GM23248 (cell line): ENCODE measurements around the gene VASP. TPM values are rescaled to one million over a fixed set of nuclear protein-coding genes. Genes with fewer than 3 reads are reported as not detected.

ENCODE experiments used
- DNase-seq: peaks from one replicate; pipeline ENCODE4 v3.0.0-alpha.2; 2015
- H2AFZ ChIP-seq: fragments of 200-600 bp; sonication (generic); 2 replicates; pipeline ENCODE4 v1.6.1; 2016; ENCODE audit warnings: antibody characterized with exemption
- H3F3A ChIP-seq: fragments of 200-600 bp; sonication (generic); 2 replicates; pipeline ENCODE4 v1.6.1; 2016; ENCODE audit warnings: mild to moderate bottlenecking, antibody characterized with exemption, mixed run types; ENCODE audit not compliant: insufficient read depth
- H3K27ac ChIP-seq: fragments of 200-600 bp; sonication (generic); 2 replicates; pipeline ENCODE4 v1.5.1; 2016; ENCODE audit warnings: mild to moderate bottlenecking
- H3K27me3 ChIP-seq: fragments of 200-600 bp; sonication (generic); replicated peaks from 2 replicates; pipeline ENCODE4 v1.6.1; 2016; ENCODE audit warnings: mild to moderate bottlenecking; ENCODE audit not compliant: insufficient read depth
- H3K36me3 ChIP-seq: fragments of 200-600 bp; sonication (generic); 2 replicates; pipeline ENCODE4 v1.6.1; 2016; ENCODE audit warnings: low read depth, mild to moderate bottlenecking
- H3K4me1 ChIP-seq: fragments of 200-600 bp; sonication (generic); 2 replicates; pipeline ENCODE4 v1.6.1; 2016; ENCODE audit warnings: mild to moderate bottlenecking; ENCODE audit not compliant: insufficient read depth
- H3K4me2 ChIP-seq: fragments of 200-600 bp; sonication (generic); one replicate; pipeline ENCODE4 v1.6.1; 2016; ENCODE audit warnings: mild to moderate bottlenecking; ENCODE audit not compliant: unreplicated experiment
- H3K4me3 ChIP-seq: fragments of 200-600 bp; sonication (generic); 2 replicates; pipeline ENCODE4 v1.5.1; 2016; ENCODE audit warnings: mild to moderate bottlenecking
- H3K79me2 ChIP-seq: fragments of 200-600 bp; sonication (generic); 2 replicates; pipeline ENCODE4 v1.6.1; 2016; ENCODE audit warnings: mild to moderate bottlenecking; ENCODE audit not compliant: insufficient read depth
- H3K9ac ChIP-seq: fragments of 200-600 bp; sonication (generic); 2 replicates; pipeline ENCODE4 v1.6.1; 2016; ENCODE audit warnings: mild to moderate bottlenecking
- H3K9me2 ChIP-seq: fragments of 200-600 bp; sonication (generic); 2 replicates; pipeline ENCODE4 v1.6.1; 2016; ENCODE audit warnings: mixed run types, mild to moderate bottlenecking, moderate library complexity; ENCODE audit not compliant: insufficient read depth
- H3K9me3 ChIP-seq: fragments of 200-600 bp; sonication (generic); one replicate; pipeline ENCODE4 v1.6.1; 2017; ENCODE audit warnings: low read depth
- H4K20me1 ChIP-seq: fragments of 200-600 bp; sonication (generic); 2 replicates; pipeline ENCODE4 v1.6.0; 2016; ENCODE audit not compliant: insufficient read depth
- EZH2 ChIP-seq: fragments of 200-600 bp; sonication (generic); IDR thresholded peaks from 2 replicates; pipeline ENCODE4 v1.6.1; 2018; ENCODE audit warnings: antibody characterized with exemption, mild to moderate bottlenecking; ENCODE audit not compliant: insufficient read depth, poor library complexity, severe bottlenecking
- EZH2phosphoT487 ChIP-seq: fragments of 200-600 bp; sonication (generic); IDR thresholded peaks from 2 replicates; pipeline ENCODE4 v1.6.1; 2018; ENCODE audit warnings: antibody characterized with exemption, moderate library complexity, mild to moderate bottlenecking, low read depth; ENCODE audit not compliant: insufficient read depth
- WGBS, 2 experiments: methylation state at CpG; one replicate each; pipeline ENCODE4 v1.1.6; 2015 to 2017; ENCODE audit warnings: low lambda C conversion rate in 2 of 2, low coverage in 1 of 2; ENCODE audit errors: missing lambda C conversion rate in 2 of 2; 5-methylcytosine and 5-hydroxymethylcytosine counted together
- in situ Hi-C: fragments of 300-500 bp; cut with MboI; formaldehyde crosslinking; loops from 2 replicates; pipeline ENCODE4 v1.15.0; 2020
- polyA plus RNA-seq: library from polyadenylated mRNA; unstranded; fragments of >200 nt; fragmentation: Nextera tagmentation; extraction: Ambion mirVana; gene quantifications from 2 replicates; pipeline ENCODE4 v1.2.1, GENCODE V29; 2016
- total RNA-seq: library from RNA; depleted of rRNA; stranded (reverse); fragments of >200 nt; shearing (Covaris generic); gene quantifications from 2 replicates; pipeline ENCODE4 v1.2.3, GENCODE V29; 2014; rRNA removed

VASP gene
- total and polyA plus RNA-seq, 2 experiments from 2014 or later, result 31.9 to 135 TPM

- no peaks in the 10 kb centered on the region for H3K27me3 ChIP-seq
- no peak for DNase-seq
- no peaks in the 10 kb centered on the region for H3K9me2 ChIP-seq
- no peak overlapping the region for H3K4me2 ChIP-seq
- in situ Hi-C loops, result no loop called here
- peaks cover 22% of the 10 kb centered on the region for H3K4me1 ChIP-seq
- H3K9ac ChIP-seq, result no peak overlapping the region
- H4K20me1 ChIP-seq, result no peaks in the 10 kb centered on the region
- no peak for TF ChIP-seq EZH2
- TF ChIP-seq EZH2phosphoT487, result no peak
- no peak overlapping the region for H3K27ac ChIP-seq
- H3K4me3 ChIP-seq, result no peak overlapping the region
- H2AFZ ChIP-seq, result no peak overlapping the region
- H3K36me3 ChIP-seq, result no peaks in the 10 kb centered on the region
- peaks cover 46% of the 10 kb centered on the region for H3K79me2 ChIP-seq
- H3K9me3 ChIP-seq, result no peaks in the 10 kb centered on the region
- WGBS, 2 experiments, result 82 to 88% methylated on average over 8 of the region's 8 CpGs
- H3F3A ChIP-seq, result peaks cover 27% of the 10 kb centered on the region
Measured at GRCh38 chr19:45571457-45572220, 64.4 kb downstream of the VASP start.

- peaks cover 45% of the 10 kb centered on the region for H3F3A ChIP-seq
- TF ChIP-seq EZH2phosphoT487 (no peak), EZH2 (no peak)
- peaks cover 45% of the 10 kb centered on the region for H3K79me2 ChIP-seq
- peaks cover 30% of the 10 kb centered on the region for H3K4me1 ChIP-seq
- H3K36me3 ChIP-seq, result no peaks in the 10 kb centered on the region
- H4K20me1 ChIP-seq, result no peaks in the 10 kb centered on the region
- H3K27ac ChIP-seq, result no peak overlapping the region
- H3K4me3 ChIP-seq, result no peak overlapping the region
- in situ Hi-C loops, result no loop called here
- no peak for DNase-seq
- no peak overlapping the region for H3K9ac ChIP-seq
- no peaks in the 10 kb centered on the region for H3K9me2 ChIP-seq
- no peaks in the 10 kb centered on the region for H3K9me3 ChIP-seq
- H3K27me3 ChIP-seq, result no peaks in the 10 kb centered on the region
- no peak overlapping the region for H3K4me2 ChIP-seq
- no peak overlapping the region for H2AFZ ChIP-seq
- 83 to 88% methylated on average over 4 of the region's 4 CpGs for WGBS, 2 experiments
Measured at GRCh38 chr19:45574526-45574925, 67.2 kb downstream of the VASP start.

DNA sequence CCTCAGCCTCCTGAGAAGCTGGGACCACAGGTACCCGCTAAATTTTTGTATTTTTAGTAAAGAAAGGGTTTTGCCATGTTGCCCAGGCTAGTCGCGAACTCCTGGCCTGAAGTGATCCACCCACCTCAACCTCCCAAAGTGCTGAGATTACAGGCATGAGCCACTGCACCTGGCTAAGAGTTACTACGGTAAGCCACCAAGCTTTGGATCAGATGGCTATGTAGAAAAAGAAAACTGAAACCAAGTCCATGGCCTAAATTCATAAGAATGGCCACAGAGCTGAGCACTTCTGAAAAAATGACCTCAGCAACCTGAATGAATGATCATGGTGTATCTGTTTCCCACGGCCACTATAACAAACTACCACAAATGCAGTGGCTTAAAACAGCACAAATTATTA lies 67.9 kb downstream of the VASP start:
- no peak overlapping the region for H2AFZ ChIP-seq
- no peak overlapping the region for H3K4me2 ChIP-seq
- no peaks in the 10 kb centered on the region for H3K36me3 ChIP-seq
- H4K20me1 ChIP-seq, result no peaks in the 10 kb centered on the region
- H3F3A ChIP-seq, result peaks cover 38% of the 10 kb centered on the region
- 93% methylated on average over 5 of the region's 5 CpGs for WGBS, 2 experiments
- H3K9me3 ChIP-seq, result no peaks in the 10 kb centered on the region
- no peaks in the 10 kb centered on the region for H3K9me2 ChIP-seq
- TF ChIP-seq EZH2 (no peak), EZH2phosphoT487 (no peak)
- H3K4me3 ChIP-seq, result no peak overlapping the region
- peaks cover 48% of the 10 kb centered on the region for H3K79me2 ChIP-seq
- in situ Hi-C loops, result no loop called here
- DNase-seq, result no peak
- H3K27me3 ChIP-seq, result no peaks in the 10 kb centered on the region
- no peak overlapping the region for H3K27ac ChIP-seq
- peaks cover 24% of the 10 kb centered on the region for H3K4me1 ChIP-seq
- H3K9ac ChIP-seq, result no peak overlapping the region

Other genes with a start within 250 kb of the VASP start
- gene CKM, start 184.6 kb upstream of the VASP start, total RNA-seq, result not detected in 2 replicates
- 0.11 TPM in 1 of 2 replicates, not detected in the other for gene CKM, start 184.6 kb upstream of the VASP start, polyA plus RNA-seq
- gene KLC3, start 166.7 kb upstream of the VASP start, total RNA-seq, result not detected in 2 replicates
- not detected in 2 replicates for gene KLC3, start 166.7 kb upstream of the VASP start, polyA plus RNA-seq
- gene ERCC2, start 136.9 kb upstream of the VASP start, total RNA-seq, result 29.8 and 32.3 TPM in 2 replicates
- 13.7 TPM in 2 replicates for gene ERCC2, start 136.9 kb upstream of the VASP start, polyA plus RNA-seq
- gene PPP1R13L, start 102.4 kb upstream of the VASP start, total RNA-seq, result 3.9 and 36.5 TPM in 2 replicates
- gene PPP1R13L, start 102.4 kb upstream of the VASP start, polyA plus RNA-seq, result 6.2 and 6.4 TPM in 2 replicates
- gene POLR1G, start 100.8 kb upstream of the VASP start, total RNA-seq, result 3.9 and 8.8 TPM in 2 replicates
- gene POLR1G, start 100.8 kb upstream of the VASP start, polyA plus RNA-seq, result 7.2 and 10.8 TPM in 2 replicates
- 63.0 and 79.8 TPM in 2 replicates for gene ERCC1, start 83.6 kb upstream of the VASP start, total RNA-seq
- gene ERCC1, start 83.6 kb upstream of the VASP start, polyA plus RNA-seq, result 89.0 and 90.9 TPM in 2 replicates
- gene FOSB, start 39.5 kb upstream of the VASP start, total RNA-seq, result 11.9 and 16.1 TPM in 2 replicates
- 4.8 and 8.3 TPM in 2 replicates for gene FOSB, start 39.5 kb upstream of the VASP start, polyA plus RNA-seq
- 14.8 and 19.6 TPM in 2 replicates for gene RTN2, start 10.4 kb upstream of the VASP start, total RNA-seq
- gene RTN2, start 10.4 kb upstream of the VASP start, polyA plus RNA-seq, result 7.8 and 8.2 TPM in 2 replicates
- gene PPM1N, start 9.0 kb upstream of the VASP start, total RNA-seq, result 0.32 TPM in 1 of 2 replicates, not detected in the other
- gene PPM1N, start 9.0 kb upstream of the VASP start, polyA plus RNA-seq, result 0.33 and 0.63 TPM in 2 replicates
- gene OPA3, start 77.3 kb downstream of the VASP start, total RNA-seq, result 5.3 and 10.6 TPM in 2 replicates
- 11.8 and 11.9 TPM in 2 replicates for gene OPA3, start 77.3 kb downstream of the VASP start, polyA plus RNA-seq
- gene GPR4, start 94.7 kb downstream of the VASP start, total RNA-seq, result 0.32 TPM in 1 of 2 replicates, not detected in the other
- gene GPR4, start 94.7 kb downstream of the VASP start, polyA plus RNA-seq, result 0.51 and 1.6 TPM in 2 replicates
- gene EML2, start 131.9 kb downstream of the VASP start, total RNA-seq, result 24.4 and 27.5 TPM in 2 replicates
- 6.6 and 8.3 TPM in 2 replicates for gene EML2, start 131.9 kb downstream of the VASP start, polyA plus RNA-seq
- gene GIPR, start 160.7 kb downstream of the VASP start, total RNA-seq, result not detected in 2 replicates
- gene GIPR, start 160.7 kb downstream of the VASP start, polyA plus RNA-seq, result not detected in 2 replicates
- gene SNRPD2, start 184.5 kb downstream of the VASP start, total RNA-seq, result 129 and 152 TPM in 2 replicates
- gene SNRPD2, start 184.5 kb downstream of the VASP start, polyA plus RNA-seq, result 544 and 545 TPM in 2 replicates
- gene QPCTL, start 185.2 kb downstream of the VASP start, total RNA-seq, result 8.6 and 13.2 TPM in 2 replicates
- 7.4 and 7.6 TPM in 2 replicates for gene QPCTL, start 185.2 kb downstream of the VASP start, polyA plus RNA-seq
- 6.3 and 9.1 TPM in 2 replicates for gene FBXO46, start 223.4 kb downstream of the VASP start, total RNA-seq
- gene FBXO46, start 223.4 kb downstream of the VASP start, polyA plus RNA-seq, result 3.1 and 3.3 TPM in 2 replicates
- gene MEIOSIN, start 226.0 kb downstream of the VASP start, total RNA-seq, result not detected in 2 replicates
- gene MEIOSIN, start 226.0 kb downstream of the VASP start, polyA plus RNA-seq, result not detected in 2 replicates